GM12874 (cell line): ENCODE data around the gene MORN1.
A peak's percentile ranks its signal among the peaks of the same experiment; 100 is the strongest.

Experiments
- TF ChIP-seq, protein P1 (sequence below): IDR thresholded peaks from 2 replicates; pipeline ENCODE4 v1.5.1; 2011; ENCODE audit warnings: low read depth, mild to moderate bottlenecking, control low read depth, low read length, moderate library complexity; ENCODE audit not compliant: insufficient read depth

MORN1 gene

DNA sequence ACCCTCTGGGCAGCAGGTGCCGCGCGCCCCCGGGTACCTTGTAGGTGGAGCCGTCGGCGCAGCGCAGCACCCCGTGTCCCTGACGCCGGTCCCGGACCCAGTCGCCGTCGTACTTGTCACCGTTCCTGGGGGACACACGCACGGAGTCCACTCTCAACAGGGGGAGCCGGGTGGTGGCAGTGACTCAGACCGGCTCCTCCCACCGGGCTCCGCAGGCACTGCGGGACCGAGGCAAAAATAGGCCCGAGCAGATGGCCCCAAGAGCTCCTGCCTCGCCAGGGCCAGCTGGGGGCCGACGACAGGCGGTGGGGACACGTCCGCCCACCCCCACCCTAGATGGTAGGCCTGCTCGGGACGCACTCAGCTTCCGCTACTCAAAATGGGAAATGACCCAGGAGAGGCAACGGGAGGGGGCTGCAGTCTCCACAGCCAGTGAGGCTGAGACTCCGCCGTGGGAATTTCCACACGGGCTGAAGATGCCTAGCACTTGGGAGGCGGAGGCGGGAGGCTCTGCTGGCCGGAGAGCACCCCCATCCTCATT, 6.3 kb downstream of the MORN1 start:
- TF ChIP-seq, protein P1, sequence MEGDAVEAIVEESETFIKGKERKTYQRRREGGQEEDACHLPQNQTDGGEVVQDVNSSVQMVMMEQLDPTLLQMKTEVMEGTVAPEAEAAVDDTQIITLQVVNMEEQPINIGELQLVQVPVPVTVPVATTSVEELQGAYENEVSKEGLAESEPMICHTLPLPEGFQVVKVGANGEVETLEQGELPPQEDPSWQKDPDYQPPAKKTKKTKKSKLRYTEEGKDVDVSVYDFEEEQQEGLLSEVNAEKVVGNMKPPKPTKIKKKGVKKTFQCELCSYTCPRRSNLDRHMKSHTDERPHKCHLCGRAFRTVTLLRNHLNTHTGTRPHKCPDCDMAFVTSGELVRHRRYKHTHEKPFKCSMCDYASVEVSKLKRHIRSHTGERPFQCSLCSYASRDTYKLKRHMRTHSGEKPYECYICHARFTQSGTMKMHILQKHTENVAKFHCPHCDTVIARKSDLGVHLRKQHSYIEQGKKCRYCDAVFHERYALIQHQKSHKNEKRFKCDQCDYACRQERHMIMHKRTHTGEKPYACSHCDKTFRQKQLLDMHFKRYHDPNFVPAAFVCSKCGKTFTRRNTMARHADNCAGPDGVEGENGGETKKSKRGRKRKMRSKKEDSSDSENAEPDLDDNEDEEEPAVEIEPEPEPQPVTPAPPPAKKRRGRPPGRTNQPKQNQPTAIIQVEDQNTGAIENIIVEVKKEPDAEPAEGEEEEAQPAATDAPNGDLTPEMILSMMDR = no peak

DNA sequence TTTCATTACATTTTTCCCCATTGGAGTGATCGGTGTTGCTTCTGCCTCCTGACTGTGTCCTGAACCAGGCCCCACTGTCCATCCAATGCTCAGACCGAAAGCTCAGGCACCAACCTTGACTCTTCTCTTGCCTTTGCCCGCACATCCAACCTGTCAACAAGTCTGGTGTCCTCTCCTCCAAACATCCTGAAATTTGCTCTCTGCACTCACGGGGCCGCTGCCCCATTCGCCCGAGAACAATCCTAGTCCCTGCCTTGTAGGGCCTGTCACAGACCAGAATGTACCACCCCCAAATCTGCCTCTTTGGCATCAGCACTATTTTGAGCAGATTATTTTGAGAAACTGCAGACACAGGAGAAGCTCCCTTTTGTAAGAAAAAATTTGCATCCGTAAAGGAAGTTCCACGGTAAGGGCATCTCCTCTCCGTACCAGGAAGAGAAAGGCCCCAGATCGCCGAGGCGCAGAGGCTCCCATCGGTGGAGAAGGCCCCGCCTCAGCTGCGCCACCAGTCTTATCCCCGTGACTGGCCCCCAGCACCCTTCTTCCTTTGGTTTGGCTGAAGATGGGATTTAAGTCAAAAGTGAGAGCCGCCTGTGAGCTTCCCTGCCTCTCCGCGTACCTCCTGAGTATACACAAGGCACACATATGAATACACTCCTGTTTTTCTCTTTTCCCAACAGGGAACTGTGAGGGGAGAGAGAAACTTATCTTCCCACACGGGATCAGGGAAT, 7.1 kb downstream of the MORN1 start:
- TF ChIP-seq, protein P1 = no peak

DNA sequence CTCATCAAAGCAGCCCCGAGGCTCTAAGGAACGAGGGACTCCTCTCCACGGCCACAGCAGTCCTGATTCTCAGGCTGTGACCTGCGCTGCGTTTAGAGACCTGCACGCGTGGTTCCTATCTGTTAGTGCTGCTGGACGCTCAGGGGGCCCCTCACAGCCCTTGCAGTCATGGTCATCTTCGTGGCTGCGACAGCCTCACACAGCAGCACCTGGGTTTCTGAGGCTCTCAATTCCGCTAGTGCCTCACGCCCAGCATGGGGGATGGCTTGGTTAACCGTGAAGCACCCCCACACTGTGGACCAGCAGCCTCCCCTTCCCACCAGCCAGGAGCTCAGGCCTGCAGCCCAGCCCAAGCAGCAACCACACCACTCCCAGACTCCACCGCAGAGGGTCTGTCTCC, 7.8 kb downstream of the MORN1 start:
- TF ChIP-seq, protein P1 = no peak

DNA sequence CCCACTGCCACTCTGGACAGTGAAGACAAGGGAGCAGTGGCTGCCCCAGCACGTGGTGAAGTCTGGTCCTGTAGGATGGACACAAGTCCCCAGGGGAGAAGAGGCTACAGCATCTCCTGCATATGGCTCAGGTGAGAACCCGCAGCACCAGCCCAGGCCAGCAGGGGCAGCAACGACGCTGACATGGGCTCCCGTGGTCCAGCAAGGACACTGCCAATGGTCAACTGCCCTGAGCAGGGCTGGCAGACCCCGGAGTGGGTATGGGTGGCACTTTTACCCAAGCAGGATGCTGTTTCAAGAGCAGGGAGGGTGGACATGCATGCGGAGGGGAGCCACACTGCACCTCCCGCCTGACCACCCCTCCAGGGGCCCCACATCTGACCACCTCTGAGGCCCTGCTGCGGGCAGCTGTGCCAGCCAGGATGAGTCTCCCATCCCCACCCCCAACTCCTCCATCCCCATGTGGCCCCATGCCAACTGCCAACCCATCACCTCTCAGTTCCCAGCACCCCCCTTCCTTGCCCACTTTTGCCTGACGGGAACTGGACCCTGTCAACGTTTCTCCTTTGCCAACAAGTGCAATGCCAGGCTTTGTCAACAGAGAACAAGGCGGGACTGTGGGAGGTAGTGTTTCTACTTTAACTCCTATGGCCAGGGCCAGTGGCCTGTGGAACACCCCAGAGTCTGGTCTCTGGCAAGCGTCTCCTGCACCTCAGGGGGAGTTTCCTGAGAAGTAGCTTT, 8.6 kb downstream of the MORN1 start:
- TF ChIP-seq, protein P1 = peak; percentile 69

DNA sequence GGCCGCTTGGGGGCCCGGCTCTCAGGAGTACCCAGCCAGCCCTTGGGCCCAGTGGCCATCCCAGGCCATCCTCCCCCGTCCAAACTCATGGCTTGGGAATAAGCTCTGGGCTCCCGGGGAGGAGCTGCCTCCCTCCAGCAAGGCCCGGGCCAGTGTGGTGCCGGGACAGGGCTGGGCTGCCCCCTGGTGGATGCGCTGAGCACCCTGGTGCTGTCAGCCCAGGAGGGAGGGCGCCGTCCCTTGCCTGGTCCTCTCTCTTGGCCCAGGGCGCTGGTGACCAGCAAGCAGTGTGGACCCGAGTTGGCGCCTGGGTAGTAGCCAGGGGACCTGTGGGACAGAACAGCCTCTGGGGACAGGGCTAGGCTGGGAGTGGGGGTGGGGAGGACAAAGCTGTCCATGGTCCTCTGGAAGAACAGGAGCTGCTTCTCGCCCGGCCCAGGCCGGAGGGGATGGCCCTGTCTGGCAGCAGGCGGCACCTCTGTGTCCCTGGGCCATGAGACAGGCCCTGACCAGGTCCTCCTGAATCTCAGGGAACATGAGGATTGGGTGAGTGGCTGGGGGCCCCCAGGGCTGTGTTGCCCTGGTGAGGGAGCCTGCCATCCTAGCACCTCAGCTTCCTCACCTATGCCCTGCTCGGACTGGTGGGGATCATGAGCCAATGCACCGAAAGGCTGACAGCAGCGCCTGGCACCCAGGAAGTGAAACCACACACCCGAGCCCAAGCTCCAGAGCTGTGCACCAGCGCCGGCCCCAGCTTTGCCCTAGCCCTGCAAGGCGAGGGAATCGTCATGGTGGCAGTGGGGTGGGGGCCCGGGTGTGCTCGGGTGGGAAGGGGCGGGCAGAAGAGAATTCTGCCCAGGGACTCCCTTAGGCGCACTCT, 9.4 kb downstream of the MORN1 start:
- TF ChIP-seq, protein P1 = peak; percentile 94

DNA sequence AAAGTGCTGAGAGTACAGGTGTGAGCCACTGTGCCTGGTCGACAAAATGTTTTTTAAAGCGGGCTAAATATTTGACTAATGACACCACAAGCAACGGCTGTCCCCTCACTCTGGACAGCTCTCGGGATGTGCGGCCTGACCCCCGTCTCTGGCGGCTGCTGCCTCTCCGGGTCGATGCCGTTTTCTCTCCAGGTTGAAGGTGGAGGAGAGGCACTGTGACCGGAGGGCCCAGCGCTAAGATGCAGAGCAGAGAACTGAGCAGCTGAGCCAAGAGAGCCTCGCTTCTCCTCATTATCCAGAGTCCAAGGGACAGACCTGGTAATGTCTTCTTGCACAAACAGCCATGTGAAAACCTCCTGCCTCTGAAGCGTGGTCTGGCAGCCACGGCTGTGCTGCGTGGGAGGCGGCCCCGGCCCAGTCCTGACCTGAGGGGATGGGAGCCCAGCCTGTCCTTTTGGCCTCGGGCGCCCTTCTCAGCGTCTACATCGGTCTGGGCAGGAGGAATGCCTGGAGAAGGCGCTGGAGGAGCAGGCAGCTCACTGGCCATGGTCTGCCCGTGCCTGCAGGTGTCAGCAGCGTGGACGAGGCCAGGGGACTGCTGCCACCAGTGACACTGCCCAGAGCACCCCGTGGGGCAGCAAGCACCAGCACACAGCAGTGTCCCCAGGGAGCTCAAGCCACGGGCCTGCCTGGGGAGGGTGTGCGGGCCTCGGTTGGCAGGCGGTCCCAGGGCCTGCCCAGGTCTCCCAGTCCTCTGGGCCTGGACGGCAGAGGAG, 10.3 kb downstream of the MORN1 start:
- TF ChIP-seq, protein P1 = no peak
